DMS 273 (cell line): ENCODE results near the gene BAHCC1.
"Not testable (repeated sequence)": the region's sequence is repeated elsewhere in the genome, so short reads cannot be mapped to it uniquely, and the experiment has no call there.

Experiments
- DNase-seq: peaks from one replicate; lab custom pipeline; 2025; ENCODE audit not compliant: unreplicated experiment; lab: John Stamatoyannopoulos, UW

Gene BAHCC1

GRCh38 chr17:81394921-81395599, at the start of gene BAHCC1:
Gene BAHCC1 (plus strand): TSS chr17:81395457. CDS start chr17:81399740, 4,283 bp downstream.
- peak; percentile 100 for DNase-seq

DNA sequence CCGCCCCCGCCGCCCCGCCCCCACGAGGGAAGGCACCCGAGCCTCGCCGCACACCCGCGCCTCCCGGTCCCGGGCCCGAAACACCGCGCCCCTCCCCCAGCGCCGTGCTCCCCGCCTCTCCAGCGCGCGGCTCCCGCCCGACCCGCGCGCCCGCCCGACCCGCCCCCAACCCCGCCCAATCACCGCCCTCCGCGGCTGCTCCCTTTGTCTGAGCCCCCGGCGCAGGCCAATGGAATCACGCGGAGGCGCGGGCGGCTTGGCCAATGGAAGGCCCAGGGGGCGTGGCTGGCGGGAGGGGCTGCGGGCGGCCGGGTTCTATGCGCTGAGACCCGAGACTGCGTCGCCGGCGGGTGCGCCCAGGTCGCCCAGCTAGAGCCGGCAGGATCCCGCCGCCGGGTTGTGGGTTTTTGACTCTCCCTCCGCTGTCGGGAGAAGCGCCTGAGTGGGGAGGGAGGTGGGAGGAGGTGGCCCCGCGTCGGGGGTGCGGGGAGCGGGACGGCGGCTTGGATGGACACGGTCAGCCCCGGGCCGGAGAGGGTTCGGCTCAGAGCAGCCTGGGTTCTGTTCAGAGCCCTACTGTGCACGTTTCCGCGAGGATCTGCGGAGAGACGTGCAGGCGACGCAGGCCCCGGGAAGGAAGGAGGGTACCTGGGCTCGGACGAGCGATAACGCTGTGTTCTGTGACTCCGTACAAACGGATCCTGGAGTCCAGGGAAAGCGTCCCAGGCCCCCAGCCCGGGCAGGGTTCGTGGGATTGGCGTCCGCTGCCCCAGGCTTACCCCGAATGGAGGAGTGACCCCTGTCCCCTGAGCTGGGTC, 49.0 kb upstream of the BAHCC1 start:
- peak; percentile 99 for DNase-seq

GRCh38 chr17:81346908-81347349, 48.3 kb upstream of the BAHCC1 start:
- DNase-seq: no peak

DNA sequence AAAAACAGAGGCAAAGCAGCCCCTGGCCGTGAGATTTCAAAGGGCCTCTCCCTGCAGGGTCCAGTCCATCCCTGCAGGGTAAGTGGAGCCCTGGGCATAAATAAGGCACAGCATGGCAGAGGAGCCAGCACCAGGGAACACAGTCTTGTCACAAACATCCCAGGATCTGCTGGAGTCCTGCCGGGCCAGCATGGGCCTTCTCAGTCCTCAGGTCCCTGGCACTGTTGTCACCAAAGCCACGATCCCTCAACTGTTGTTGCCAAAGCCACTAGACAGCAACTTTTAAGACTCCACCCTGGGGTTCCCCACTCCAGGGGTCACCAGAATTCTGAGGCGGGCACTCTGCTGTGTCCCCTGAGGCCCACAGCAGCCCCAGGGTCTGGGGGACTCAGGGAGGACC, 47.8 kb upstream of the BAHCC1 start:
- no peak for DNase-seq

DNA sequence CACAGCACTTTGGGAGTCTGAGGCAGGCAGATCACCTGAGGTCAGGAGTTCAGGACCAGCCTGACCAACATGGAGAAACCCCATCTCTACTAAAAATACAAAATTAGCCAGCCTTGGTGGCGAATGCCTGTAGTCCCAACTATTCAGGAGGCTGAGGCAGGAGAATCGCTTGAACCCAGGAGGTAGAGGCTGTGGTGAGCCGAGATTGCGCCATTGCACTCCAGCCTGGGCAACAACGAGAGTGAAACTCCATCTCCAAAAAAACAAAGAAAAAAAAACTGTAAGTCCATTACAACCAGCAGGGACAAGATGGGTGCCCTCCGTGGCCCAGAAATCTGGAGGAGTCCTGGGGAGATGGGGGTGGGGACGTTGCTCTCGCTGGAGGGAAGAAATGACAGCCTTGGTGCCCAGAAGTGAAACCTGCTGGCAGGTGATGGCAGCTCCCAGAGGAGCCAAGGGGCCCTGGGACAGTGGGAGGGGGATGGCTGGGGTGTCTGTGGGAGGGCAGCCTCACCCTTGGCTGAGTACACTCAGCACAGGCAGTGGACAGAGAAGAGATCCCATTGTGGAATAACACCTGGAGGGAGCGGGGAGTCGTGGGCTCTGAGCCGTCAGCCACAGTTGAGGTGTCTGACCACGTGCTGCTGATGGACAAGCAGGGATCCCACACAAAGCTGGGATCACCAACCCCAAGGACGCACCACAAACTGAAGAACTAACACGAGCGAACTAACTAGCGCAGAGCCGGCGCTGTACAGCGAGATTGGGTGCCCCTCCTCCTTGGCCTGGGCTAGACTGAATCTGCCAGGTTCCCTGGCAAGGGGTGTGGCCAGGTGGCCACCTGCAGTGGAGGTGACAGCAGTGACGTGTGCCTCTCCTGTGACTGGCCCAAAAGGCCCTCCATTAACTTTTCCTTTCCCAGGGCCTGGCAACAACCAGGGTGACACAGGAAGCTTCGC, 46.9 kb upstream of the BAHCC1 start:
- no peak for DNase-seq

DNA sequence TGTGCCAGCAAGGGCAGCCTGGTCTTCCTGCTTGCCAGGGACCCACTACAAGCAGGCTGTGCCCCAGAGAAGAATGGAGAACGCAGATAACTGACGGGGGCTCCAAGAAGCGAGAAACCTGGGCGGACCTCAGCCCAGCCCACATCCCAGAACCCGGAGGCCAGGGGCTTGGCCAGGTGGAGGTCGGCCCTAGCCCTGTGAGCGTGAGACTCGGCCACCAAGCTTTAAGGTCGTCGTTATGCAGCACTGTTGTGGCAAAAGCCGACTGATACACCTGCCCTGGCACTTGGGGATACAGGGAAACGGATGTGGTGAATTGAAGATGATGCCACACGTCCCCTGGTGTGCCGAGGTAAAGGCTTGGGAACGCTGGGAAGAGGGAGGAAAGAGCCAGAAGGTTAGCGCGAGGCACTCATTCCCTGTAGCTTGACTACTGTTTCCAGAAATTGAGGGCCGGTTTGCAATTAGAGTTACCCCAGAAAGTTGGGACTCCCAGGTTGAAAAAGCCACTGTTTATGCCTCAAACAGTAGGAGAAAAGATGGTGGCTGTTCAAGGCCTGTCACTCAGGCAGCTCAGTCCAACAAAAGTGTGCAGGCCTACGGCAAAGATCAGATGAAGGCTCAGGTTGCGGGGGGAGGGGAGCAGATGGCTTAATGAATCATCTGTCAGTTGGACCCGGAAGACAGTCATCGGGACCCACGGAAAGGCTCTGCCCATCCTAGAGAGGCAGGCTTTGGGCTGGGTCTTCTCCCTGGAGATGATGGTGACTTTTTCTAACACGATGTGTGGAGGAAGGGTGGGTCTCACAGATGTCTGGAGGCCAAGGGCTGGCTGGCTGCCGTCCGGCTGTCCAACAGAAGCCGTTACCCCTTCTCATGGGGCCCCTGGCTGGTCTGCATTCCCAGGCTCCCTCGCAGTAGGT, 45.6 kb upstream of the BAHCC1 start:
- DNase-seq: peak; percentile 90

DNA sequence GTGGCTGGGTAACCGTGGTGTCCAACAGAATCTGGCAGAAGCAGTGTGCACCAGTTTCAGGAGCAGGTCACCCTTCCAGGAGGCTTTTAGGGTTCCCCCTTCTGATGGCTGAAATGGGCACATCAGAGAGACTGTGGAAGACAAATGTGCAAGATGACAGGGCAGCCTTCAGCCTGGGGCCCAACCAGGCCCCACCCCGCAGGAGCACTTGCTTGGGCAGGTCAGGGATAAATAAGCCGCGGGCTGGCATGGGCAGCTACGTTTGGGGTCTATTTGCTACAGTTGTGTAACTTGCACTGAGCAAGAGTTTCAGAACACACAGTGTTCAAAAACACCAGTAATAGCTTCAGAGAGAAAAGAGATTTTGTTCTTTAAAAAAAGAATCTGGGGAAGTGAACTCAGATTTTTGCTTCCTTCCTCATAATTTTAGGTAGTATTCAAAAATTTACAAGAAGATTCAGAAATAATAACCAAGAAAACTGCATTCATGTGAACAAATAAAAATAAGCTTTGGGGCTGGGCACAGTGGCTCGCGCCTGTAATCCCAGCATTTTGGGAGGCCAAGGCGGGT, 44.9 kb upstream of the BAHCC1 start:
- no peak for DNase-seq

- not testable (repeated sequence) for DNase-seq
These were observed 43.8 kb upstream of the BAHCC1 start for GRCh38 chr17:81351329-81352052.

GRCh38 chr17:81352056-81352455, 43.2 kb upstream of the BAHCC1 start:
- not testable (repeated sequence) for DNase-seq

DNA sequence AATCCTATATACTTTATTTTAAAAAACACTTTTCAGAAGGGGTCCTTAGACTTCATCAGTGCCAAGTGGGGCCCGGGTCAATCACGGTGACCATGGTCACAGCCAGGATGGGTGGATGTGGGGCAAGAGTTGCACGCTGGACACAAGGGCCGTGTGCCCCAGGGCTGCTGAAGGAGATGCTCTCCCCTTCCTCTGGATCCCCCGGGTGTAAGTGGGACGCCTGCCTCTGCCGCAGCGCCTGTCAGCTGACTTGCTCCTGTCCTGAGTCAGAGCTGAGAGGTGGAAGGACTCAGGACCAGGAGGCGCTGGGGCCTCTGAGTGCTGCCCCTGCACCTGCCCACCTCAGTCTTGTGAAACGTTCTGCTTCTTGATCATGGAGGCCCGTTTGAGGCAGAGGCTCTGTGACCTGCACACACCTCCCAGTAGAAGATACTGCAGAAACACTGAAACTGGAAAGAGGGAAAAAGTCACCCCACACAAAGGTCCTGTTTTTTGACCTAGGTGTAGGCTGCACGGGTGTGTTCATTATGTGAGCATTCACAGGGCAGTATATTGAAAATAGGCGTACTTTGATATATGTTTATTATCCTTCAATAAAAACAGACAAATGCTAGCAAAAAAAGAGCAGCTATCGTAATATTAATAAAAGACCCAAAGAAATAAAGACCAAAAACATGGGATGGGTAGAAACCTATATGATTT, 40.9 kb upstream of the BAHCC1 start:
- no peak for DNase-seq

GRCh38 chr17:81354954-81355347, 40.3 kb upstream of the BAHCC1 start:
- no peak for DNase-seq

DNA sequence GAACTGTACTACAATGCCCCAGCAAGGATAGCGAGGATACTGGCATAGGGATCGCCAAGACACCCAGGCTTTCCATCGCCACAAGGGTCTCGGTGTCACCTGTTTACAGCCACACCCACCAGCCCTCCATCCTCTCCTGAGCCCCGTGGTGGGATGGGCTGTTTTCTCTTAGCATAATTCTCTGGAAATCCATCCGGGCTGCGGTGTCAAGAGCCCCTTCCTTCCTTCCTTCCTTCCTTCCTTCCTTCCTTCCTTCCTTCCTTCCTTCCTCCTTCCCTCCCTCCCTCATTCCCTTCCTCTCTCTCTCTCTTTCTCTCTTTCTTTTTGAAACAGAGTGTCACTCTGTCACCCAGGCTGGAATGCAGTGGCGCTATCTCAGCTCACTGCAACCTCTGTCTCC, 36.0 kb upstream of the BAHCC1 start:
- DNase-seq: no peak

DNA sequence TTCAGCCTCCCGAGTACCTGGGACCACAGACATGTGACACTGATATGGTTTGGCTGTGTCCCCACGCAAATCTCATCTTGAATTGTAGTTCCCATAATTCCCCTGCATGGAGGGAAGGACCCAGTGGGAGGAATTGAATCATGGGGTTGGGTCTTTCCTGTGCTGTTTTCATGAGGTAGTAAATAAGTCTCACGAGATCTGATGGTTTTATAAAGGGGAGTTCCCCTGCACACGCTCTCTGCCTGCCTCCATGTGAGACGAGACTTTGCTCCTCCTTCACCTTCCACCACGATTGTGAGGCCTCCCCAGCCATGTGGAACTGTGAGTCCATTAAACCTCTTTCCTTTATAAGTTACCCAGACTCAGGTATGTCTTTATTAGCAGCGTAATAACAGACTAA, 33.3 kb upstream of the BAHCC1 start:
- DNase-seq: not testable (repeated sequence)

DNA sequence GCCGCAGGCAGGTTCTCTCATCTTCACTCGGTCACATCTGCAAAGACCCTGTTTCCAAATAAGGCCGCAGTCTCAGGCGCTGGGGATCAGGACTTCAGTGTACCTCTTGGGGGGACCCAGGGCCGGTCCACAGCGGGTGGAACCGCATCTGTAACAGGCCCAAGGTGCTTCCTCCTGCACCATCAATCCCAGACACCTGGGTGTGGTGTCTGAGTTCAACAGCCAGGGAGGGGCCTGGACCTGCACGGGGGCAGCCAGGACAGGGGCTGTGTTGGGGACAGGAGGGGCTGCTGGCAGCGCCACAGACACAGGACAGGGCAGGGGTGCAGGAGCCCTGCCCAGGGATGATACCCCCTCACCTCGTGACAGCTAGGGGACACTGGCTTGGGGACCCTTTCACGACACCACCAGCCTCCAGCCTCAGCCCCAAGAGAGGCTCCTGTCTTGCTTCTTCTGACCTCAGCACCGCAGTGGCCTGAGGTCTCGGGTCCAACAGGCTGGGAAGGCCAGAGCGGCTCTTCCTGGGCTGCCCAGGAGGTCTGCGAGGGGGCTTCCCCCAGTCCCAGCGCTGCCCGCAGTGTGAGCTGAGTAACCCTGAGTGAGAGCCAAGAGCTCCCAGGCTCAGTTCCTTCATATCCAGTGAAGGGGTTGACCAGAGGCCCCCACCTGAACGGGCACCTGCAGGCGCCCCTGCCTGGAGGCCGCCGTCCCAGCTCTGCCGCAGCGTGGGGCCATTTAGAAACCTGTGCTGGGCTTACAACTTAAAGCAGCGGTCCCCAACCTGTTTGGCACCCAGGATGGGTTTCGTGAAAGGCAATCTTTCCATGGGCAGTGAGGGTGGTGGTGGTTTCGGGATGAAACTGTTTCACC, 30.7 kb upstream of the BAHCC1 start:
- DNase-seq: no peak

GRCh38 chr17:81365148-81365600, 30.1 kb upstream of the BAHCC1 start:
- DNase-seq: no peak

DNA sequence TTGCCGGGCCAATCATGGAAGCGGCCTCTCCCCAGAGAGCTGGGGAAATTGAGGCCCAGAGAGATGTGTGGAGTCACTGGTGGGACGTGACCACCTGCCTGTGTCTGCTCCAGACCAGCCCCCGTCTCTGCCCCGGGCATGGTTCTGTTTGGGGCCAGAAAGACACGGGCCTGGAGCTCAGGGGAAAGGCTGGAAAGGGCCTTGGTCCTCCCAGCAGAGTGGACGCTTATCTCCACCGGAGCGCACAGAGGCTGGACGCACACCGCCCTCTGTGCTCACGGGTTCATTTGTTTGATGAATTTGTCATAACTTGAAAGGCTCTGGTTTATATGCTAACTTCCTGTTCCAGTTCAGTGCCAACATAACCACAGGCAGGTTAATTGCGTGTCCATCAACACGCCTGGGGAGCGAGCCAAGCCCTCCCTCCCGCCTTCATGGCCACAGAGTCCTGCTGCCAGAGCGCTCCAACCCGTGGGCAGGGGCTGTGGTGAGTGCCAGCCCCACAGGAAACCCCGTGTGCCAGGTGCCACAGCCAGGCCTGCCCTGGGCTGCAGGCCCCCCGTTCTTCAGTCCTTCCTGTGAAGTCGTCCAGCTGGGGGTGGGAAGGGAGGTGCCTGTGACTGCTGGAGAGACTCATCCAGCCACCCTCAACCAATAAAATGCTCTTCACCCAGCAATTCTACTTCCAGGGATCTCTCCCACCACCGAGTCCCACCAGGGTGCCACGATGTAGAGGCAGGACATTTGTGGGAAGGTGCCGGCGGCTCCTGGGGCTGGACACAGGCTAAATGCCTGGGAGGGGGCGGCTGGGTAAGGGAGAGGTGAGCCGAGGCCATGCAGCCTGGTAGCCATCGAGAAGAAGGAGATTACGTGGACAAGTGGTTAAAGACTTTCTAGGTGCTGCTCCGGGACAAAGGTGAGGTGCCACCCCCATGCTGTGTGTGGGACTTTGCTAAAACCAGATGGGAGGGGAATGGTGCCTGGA, 29.4 kb upstream of the BAHCC1 start:
- no peak for DNase-seq
